ENCODE measurements around the gene FBXL22. TPM values are rescaled to one million over a fixed set of nuclear protein-coding genes. Genes with fewer than 3 reads are reported as not detected.

Gene FBXL22
- total RNA-seq, 4 donors from 2014 or later = 0.19 to 6.5 (median 3.1) TPM

GRCh38 chr15:63602595-63602994 is 5.4 kb downstream of the FBXL22 start:
- H3K27ac ChIP-seq = no peak overlapping the region
- DNase-seq = no peak
- H3K27me3 ChIP-seq = no peaks in the 10 kb centered on the region
- TF ChIP-seq POLR2A (IDR thresholded peaks at IDR 0.05) = no peak
- TF ChIP-seq, protein P1, sequence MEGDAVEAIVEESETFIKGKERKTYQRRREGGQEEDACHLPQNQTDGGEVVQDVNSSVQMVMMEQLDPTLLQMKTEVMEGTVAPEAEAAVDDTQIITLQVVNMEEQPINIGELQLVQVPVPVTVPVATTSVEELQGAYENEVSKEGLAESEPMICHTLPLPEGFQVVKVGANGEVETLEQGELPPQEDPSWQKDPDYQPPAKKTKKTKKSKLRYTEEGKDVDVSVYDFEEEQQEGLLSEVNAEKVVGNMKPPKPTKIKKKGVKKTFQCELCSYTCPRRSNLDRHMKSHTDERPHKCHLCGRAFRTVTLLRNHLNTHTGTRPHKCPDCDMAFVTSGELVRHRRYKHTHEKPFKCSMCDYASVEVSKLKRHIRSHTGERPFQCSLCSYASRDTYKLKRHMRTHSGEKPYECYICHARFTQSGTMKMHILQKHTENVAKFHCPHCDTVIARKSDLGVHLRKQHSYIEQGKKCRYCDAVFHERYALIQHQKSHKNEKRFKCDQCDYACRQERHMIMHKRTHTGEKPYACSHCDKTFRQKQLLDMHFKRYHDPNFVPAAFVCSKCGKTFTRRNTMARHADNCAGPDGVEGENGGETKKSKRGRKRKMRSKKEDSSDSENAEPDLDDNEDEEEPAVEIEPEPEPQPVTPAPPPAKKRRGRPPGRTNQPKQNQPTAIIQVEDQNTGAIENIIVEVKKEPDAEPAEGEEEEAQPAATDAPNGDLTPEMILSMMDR (IDR thresholded peaks at IDR 0.05) = no peak
- H3K4me1 ChIP-seq = peaks cover 6 to 70% (median 21%) of the 10 kb centered on the region in 3 donors
- intact Hi-C loops (cut with DNase I) = loop anchor here (10.0 kb wide), 1 partner anchor 462 kb away; no protein-coding TSS in a partner anchor
- WGBS, 2 donors = 73 to 80% methylated on average over 3 of the region's 3 CpGs
- H3K36me3 ChIP-seq = peaks cover 0 to 19% (median 0%) of the 10 kb centered on the region in 3 donors
- H3K4me3 ChIP-seq = no peak overlapping the region
- H3K9me3 ChIP-seq = no peaks in the 10 kb centered on the region

DNA sequence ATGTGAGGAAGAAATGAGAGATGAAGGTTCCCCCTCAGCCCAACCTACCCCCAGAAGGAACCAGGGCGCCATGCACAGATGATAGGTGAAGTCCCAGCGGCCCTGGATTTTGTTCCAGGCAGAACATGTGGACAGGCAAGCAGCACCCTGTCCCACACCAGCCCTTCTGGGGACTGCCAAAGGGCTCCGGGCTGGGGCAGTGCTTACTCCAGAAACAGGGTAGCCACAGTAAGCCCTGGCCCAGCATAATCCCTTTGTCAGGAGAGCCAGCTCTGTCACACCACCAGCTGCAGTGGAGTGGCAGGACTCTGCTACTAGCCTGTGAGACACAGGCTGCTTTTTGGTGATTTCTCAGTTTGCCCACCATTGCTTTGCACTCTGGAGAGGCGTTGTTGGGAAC is 6.3 kb downstream of the FBXL22 start:
- TF ChIP-seq POLR2A (IDR thresholded peaks at IDR 0.05) = no peak
- TF ChIP-seq, protein P1 (IDR thresholded peaks at IDR 0.05) = no peak
- H3K4me1 ChIP-seq = peaks cover 6 to 61% (median 21%) of the 10 kb centered on the region in 3 donors
- DNase-seq = no peak
- intact Hi-C loops (cut with DNase I) = loop anchor here (10.0 kb wide), 1 partner anchor 461 kb away; no protein-coding TSS in a partner anchor
- H3K27me3 ChIP-seq = no peaks in the 10 kb centered on the region
- no peaks in the 10 kb centered on the region for H3K9me3 ChIP-seq
- H3K36me3 ChIP-seq = peaks cover 0 to 28% (median 0%) of the 10 kb centered on the region in 3 donors
- 92 to 96% methylated on average over 2 to 3 of the region's 4 CpGs for WGBS, 2 donors
- no peak overlapping the region for H3K4me3 ChIP-seq
- H3K27ac ChIP-seq = peak overlapping the region in 1 of 4 donors; percentile 18

DNA sequence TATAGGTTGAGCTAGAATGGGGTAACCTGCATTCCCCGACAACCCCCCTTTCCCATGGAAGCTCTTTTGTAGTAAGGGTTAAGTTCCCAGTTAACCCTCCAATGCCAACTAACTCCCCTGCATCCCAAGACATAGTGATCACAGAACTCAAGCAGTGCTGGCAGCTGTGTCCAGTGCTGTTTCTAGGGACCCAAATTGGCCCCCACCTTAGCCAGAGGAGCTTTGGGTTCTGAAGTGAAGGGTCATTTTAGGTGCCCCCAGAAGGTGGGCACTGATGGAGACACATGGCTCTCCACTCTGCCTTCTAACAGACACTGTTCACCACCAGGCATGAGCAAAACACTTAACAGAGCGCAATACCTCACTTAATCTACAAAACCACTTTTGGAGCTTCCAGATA is 7.1 kb downstream of the FBXL22 start:
- intact Hi-C loops (cut with DNase I) = loop anchor here (10.0 kb wide), 1 partner anchor 461 kb away; no protein-coding TSS in a partner anchor
- peaks cover 6 to 53% (median 21%) of the 10 kb centered on the region in 3 donors for H3K4me1 ChIP-seq
- no peaks in the 10 kb centered on the region for H3K27me3 ChIP-seq
- peaks cover 0 to 36% (median 0%) of the 10 kb centered on the region in 3 donors for H3K36me3 ChIP-seq
- no peak for TF ChIP-seq POLR2A (IDR thresholded peaks at IDR 0.05)
- TF ChIP-seq, protein P1 (IDR thresholded peaks at IDR 0.05) = no peak
- DNase-seq = no peak
- H3K27ac ChIP-seq = no peak overlapping the region
- 83 to 100% methylated on average over 1 to 2 of the region's 2 CpGs for WGBS, 2 donors
- no peaks in the 10 kb centered on the region for H3K9me3 ChIP-seq
- H3K4me3 ChIP-seq = no peak overlapping the region

DNA sequence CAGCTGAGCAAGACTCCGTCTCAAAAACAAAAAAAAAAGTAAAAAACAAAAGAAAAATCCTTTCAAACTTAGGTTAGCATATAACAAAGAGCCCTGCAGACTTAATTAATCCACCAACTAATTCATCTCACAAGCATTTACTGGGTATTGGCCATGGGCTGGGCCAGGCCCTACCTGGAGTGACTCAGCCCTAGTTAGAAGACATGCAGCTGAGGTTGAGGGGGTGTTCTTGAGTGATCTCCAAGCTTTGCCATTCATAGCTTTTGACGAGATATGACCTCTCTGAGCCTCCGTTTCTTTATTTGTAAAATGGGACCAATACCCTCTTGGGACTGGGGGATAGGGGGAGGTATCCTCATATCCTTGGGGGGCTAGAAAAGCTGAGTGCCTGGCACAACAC is 7.8 kb downstream of the FBXL22 start:
- TF ChIP-seq POLR2A (IDR thresholded peaks at IDR 0.05) = no peak
- TF ChIP-seq, protein P1 (IDR thresholded peaks at IDR 0.05) = no peak
- peak overlapping the region in 1 of 4 donors; percentile 13 for H3K27ac ChIP-seq
- H3K4me1 ChIP-seq = peaks cover 3 to 53% (median 20%) of the 10 kb centered on the region in 3 donors
- DNase-seq = no peak
- intact Hi-C loops (cut with DNase I) = loop anchor here (10.0 kb wide), 1 partner anchor 460 kb away; no protein-coding TSS in a partner anchor
- 47 to 60% methylated on average over 3 of the region's 3 CpGs for WGBS, 2 donors
- H3K9me3 ChIP-seq = no peaks in the 10 kb centered on the region
- H3K4me3 ChIP-seq = no peak overlapping the region
- no peaks in the 10 kb centered on the region for H3K27me3 ChIP-seq
- peaks cover 0 to 39% (median 0%) of the 10 kb centered on the region in 3 donors for H3K36me3 ChIP-seq

- H3K4me3 ChIP-seq = no peak overlapping the region
- H3K36me3 ChIP-seq = peaks cover 0 to 39% (median 0%) of the 10 kb centered on the region in 3 donors
- intact Hi-C loops (cut with DNase I) = loop anchor here (10.0 kb wide), 1 partner anchor 459 kb away; no protein-coding TSS in a partner anchor
- H3K27me3 ChIP-seq = no peaks in the 10 kb centered on the region
- TF ChIP-seq, protein P1 (IDR thresholded peaks at IDR 0.05) = no peak
- no peak for TF ChIP-seq POLR2A (IDR thresholded peaks at IDR 0.05)
- peak overlapping the region in 2 of 4 donors; percentile 13 to 26 for H3K27ac ChIP-seq
- H3K4me1 ChIP-seq = peaks cover 6 to 55% (median 26%) of the 10 kb centered on the region in 3 donors
- 59 to 70% methylated on average over 3 to 7 of the region's 7 CpGs for WGBS, 2 donors
- no peak for DNase-seq
- no peaks in the 10 kb centered on the region for H3K9me3 ChIP-seq
Observed at GRCh38 chr15:63605816-63606215, 8.6 kb downstream of the FBXL22 start.
